ENCODE results near the gene GRIP1.
A peak's percentile ranks its signal among the peaks of the same experiment; 100 is the strongest.

GRIP1 gene

GRCh38 chr12:66644151-66644550 lies 34.7 kb downstream of the GRIP1 start:
- DNase-seq, result no peak

DNA sequence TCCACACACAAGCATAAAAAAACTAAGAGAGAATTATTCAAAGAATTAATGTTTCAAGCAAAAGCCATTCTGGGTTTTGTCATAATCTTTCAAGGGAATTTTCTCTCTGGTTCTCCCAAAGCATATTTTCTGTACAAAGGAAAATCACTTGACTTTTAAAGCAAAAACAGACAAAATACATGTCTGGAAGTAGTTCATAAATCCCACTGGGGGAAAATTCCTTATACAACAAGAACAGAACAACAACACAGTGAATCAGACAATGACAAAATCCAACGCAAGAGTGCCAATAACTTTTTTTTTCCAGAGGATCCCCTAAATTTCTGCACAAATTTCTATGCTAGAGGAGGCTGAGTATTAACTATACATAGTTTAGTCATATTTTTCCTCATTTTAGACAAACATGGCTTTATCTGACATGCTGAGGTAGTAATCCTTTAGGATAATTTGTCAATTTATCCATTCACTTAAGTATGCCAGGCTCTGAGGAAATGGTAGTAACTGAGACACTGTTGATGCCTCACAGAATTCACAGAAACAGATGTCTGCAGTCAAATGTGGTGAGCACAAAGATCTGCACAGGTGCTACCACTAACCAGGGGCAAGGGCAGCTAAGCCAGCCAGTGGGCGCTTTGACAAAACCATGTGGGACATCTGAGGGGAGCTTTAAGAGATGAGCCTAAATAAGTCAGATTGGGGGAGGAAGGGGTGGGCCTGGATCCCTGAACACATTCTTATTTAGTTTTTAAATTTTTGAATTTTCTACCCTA lies 38.0 kb downstream of the GRIP1 start:
- no peak for DNase-seq

DNA sequence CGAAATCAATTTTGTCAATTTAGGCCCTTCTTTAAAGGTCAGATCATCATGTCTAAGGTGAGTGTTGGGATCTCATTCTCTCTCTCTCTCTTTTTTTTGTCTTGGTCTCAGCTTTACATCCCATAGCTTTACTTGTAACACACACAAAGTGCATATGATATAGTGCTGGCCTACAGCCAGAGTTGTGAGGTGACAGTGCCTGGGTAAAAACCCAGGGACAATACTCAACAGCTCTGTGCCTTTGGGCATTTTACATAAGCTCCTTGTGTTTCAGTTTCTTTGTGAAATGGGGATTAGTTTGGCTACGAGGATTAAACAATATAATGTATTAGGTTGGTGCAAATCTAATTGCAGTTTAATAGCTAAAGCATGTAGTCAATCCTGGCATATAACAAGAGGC lies 40.2 kb downstream of the GRIP1 start:
- DNase-seq, result no peak

DNA sequence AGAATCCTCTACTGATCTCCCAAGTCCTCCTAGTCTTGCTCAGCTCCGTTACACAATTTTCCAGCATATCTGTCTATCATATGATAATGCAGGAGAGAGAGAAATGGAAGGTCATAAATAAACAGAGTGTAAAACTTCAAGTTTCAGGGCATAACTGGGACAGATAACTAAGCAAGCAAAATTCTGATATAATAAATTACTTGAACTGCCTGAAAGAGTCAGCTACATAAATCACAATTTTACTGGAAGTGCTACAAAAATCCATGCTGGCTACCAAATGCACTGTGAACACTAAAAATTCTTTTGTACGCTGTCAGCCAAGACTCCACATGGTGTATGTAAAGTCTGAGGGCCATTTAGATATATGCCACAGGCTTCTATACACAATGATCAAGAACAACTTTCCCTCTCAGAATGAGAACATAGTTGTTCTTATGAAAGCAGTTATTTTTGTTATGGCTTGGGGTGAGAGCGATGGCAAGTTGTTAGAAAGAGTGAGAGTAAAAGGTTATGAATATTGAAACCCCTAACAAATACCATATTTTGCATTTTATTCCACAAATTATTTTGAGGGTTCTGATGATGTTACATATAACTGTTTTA lies 41.1 kb downstream of the GRIP1 start:
- no peak for DNase-seq

DNA sequence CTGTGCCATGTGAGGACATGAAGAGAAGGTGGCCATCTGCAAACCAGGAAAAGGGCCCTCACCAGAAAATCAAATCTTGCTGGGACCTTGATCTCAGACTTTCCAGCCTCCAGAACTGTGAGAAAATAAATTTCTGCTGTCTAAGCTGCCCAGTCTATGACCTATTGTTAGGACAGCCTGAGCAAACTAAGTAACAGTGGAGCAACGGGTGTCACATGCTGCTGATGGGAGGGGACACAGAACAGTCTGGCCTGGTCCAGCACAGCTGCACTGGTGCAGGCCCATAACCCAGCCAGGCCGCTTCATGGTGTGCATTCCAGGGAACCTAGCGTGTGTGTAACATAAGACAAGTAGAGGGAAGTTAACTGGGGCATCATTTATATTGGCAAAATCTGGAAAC lies 42.1 kb downstream of the GRIP1 start:
- no peak for DNase-seq

DNA sequence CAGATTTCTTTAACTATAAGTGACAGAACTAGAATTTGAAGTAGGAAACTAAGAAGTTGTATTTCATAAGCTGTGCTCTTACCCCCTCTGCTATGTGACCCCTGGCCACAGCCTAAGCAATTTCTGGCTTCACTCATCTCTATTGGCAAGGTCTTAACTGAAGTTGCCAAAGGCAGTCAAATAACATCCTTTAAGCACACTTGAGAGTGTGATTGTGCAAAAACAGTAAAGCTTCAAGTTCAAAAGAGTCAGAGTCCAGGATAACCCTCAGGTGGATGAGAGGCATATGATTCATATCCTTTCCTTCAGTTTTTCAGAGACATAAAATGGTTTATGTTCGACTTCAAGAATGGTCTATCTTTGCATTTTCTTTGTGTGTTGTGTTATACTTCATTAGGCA lies 45.2 kb downstream of the GRIP1 start:
- no peak for DNase-seq

DNA sequence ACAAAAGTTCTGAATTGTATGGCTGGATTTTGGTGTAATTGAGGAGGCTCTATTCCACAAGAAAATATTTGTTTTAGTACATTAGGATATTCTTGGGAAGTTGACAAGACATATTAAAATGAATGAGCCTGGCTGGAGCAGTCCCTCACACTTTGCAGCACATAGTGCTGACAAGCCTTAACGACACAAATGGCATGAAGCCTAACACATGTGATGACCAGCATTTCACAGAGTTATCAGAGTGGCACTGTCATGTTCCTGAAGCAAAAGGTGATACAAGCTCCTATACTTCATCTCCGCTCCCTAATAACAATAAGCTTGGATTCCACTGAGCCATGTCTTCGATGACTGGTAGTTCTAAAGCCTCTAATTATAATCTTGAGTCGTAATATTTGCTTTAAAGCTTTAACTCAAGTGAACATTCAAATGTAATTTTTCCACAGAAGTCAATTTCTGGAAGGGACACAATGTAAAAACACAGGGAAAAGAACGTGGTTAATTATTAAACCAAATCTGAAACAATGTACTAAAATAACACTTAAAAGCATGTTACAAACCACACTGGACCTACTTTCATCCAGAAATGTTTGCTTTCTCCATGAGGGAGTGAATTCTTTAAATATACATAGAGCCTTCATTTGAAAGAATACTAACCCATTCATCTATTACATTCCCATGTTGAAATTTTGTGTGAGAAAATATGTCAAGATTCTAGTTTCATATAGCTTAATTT lies 49.6 kb downstream of the GRIP1 start:
- DNase-seq, result no peak

GRCh38 chr12:66627988-66628317 lies 50.9 kb downstream of the GRIP1 start:
- no peak for DNase-seq

DNA sequence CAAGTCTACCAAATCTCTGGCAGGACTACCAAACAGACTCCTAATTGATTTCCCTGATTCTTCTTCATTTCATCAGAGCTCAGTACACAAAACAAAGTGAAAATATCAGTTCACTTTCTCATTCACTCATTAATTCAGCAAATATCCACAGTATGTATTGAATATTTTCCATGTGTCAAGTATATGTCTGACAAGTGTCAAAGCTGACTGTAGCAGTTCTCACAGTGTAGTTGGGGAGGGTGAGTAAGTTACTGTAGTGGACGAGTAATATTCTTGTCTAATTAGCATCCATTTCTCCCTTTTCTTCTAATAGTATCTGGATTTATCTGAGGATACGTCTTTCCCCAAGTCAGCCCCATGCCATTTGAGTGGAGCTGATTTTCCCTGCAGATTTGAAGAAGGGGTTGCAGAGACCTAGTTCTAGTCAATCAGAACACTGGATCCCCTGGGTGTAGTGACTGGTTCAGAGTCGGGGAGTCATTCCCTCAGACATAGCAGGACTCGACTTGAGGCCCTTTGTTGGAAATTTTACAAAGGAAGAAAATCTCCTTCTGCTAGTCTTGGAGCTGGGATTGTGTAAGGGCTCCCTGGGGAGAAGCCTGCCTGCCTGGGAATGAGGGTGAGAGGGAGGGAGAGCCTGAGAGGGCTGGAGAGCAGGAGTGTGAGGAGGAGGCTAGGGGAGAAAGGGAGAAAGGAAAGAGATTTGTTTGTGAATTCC lies 51.4 kb downstream of the GRIP1 start:
- no peak for DNase-seq

DNA sequence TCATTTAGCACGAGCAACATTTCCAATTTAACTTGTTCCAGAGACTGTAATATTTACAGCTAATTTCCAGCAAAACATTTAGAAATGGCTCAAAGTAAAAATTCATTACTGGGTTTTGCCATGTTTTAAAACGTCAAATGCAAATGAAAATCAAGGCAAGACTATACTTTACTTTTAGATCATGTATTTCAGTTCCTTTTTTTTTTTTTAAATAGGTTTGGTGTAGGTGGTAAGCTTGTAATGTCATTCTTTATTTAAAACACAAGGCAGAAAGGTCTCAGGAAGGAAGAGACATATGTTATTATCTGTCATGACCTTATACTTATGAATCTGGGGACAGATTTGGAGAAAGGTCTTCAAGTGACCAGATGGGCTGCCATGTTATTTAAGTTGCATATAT lies 54.1 kb downstream of the GRIP1 start:
- DNase-seq, result no peak

DNA sequence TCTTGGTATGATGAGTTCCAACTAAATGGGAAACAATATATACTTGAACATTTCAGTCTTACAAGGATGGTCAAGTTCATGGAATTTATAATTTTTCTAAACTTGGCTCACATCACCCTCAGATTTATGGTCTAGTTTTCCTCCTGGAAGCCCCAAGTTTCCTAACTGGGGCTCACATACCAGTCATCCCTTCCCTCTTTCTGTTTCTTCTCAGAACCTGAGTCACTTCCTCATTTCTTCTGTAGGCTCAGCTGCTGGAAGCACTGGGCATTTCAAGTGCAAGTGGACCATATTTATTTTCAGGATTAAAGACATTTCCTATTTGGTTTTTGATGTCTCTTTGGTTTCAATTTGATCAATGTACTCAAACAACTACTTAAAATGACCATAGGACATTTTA lies 55.4 kb downstream of the GRIP1 start:
- DNase-seq, result no peak

DNA sequence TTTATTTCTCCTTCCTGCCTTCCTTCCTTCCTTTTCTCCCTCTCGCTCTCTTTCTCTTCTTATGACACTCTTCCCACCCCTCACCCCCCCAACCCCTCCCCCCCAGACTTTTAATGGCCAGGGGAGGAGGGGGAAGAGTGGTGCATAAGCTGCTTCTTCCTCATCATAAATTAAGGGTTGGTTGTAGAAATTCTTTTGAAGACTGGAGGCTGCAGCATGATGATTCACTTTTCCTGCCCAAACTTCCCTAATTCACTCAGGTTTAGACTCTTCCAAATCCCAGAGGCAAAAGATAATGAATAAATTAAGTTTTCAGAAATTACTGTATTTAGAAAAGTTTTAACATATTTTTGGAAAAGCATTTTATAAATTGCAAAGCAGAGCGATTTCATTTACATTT lies 58.2 kb downstream of the GRIP1 start:
- no peak for DNase-seq

- no peak for DNase-seq
Observed at GRCh38 chr12:66620026-66620425, 58.9 kb downstream of the GRIP1 start.

GRCh38 chr12:66617991-66618390 lies 60.9 kb downstream of the GRIP1 start:
- no peak for DNase-seq

DNA sequence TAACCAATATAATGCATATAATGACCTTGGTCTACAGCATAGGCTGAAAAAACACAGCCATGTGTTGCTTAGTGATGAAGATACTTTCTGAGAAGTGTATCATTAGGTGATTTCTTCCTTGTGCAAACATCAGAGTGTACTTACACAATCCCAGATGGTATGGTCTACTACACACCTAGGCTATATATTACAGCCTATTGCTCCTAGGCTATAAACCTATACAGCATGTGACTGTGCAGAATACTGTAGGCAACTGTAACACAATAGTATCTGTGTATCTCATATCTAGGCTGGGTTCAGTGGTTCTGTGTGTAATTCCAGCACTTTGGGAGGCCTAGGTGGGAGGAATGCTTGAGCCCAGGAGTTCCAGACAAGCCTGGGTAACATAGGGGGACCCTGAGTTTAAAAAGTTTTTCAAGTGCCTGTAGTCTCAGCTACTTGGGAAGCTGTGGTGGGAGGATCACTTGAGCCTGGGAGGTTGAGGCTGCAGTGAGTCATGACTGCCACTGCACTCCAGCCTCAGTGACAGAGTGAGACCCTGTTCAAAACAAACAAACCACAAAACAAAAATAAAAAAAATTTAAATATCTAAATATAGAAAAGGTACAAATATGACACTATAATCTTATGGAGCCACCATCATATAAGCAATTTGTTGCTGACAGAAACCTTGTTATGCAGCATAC lies 66.6 kb downstream of the GRIP1 start:
- DNase-seq, result no peak

GRCh38 chr12:66607147-66607546 lies 71.7 kb downstream of the GRIP1 start:
- DNase-seq, result no peak

GRCh38 chr12:66605293-66605692 lies 73.6 kb downstream of the GRIP1 start:
- no peak for DNase-seq

- no peak for DNase-seq
Observed at GRCh38 chr12:66603981-66604479, 74.8 kb downstream of the GRIP1 start.

DNA sequence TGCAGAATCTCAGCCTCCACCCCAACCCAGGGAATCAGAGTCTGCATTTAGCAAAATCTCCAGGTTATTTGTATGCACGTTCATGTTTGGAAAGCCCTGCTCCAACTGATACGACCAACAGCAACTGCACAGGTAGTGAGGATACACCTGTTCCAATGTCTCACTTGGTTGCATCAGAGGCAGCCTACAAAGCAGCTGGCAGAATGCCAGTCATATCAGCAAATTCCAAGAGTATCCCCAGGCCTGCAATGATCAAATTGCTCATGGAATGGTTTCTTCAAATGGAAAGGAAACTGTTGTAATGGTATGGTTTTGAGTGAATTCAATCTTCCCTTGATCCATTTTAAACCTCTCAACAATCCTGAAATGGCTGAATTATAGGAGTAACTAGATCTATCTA lies 75.4 kb downstream of the GRIP1 start:
- no peak for DNase-seq

GRCh38 chr12:66602483-66603143 lies 76.3 kb downstream of the GRIP1 start:
- no peak for DNase-seq

- DNase-seq, result peak; percentile 89
Observed at GRCh38 chr12:66600903-66601302, 78.0 kb downstream of the GRIP1 start.

DNA sequence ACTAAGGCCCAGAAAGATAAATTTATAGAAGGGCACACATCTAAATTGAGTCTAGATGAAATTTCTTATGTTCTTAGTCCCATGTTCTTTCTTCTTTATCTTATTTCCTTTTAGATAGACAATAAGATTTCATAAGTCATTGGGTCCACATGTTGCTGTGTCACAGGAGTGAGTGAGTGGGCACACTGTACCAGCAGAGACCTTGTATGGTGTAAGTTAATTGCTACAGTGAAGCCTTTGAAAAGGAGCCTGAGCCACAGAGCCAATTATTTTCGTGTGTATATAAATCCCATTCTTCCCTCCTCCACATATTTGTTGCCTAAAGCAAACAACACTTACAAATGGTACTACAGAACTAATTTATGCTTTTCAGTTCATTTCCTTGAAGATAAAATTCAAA lies 79.1 kb downstream of the GRIP1 start:
- DNase-seq, result peak; percentile 7
